Measurements from ENCODE around the gene FN3KRP.

The FN3KRP gene

GRCh38 chr17:82751571-82752370 is 35.3 kb downstream of the FN3KRP start, which contains the start of gene TBCD:
Gene TBCD (plus strand): TSS chr17:82752065. CDS start chr17:82752194, 129 bp downstream.
- in situ Hi-C loops (cut with MboI; ENCODE audit: low pct_unique_long_range_greater_than_20kb, low sequenced_read_pairs, unreplicated experiment) = no loop called here
- DNase-seq (ENCODE audit: low spot score) = peak; percentile 99

GRCh38 chr17:82752371-82753200 is 36.1 kb downstream of the FN3KRP start:
- DNase-seq (ENCODE audit: low spot score) = peak; percentile 60
- in situ Hi-C loops (cut with MboI; ENCODE audit: low pct_unique_long_range_greater_than_20kb, low sequenced_read_pairs, unreplicated experiment) = no loop called here
- no peak for TF ChIP-seq CTCF (IDR thresholded peaks at IDR 0.05; ENCODE audit: extremely low read depth, insufficient read depth, missing control alignments)

More at GRCh38 chr17:82751571-82752370, 35.3 kb downstream of the FN3KRP start, which contains the start of gene TBCD:
- TF ChIP-seq CTCF (IDR thresholded peaks at IDR 0.05; ENCODE audit: extremely low read depth, insufficient read depth, missing control alignments) = no peak

GRCh38 chr17:82753201-82753464 is 36.6 kb downstream of the FN3KRP start:
- DNase-seq (ENCODE audit: low spot score) = no peak
- in situ Hi-C loops (cut with MboI; ENCODE audit: low pct_unique_long_range_greater_than_20kb, low sequenced_read_pairs, unreplicated experiment) = no loop called here
- TF ChIP-seq CTCF (IDR thresholded peaks at IDR 0.05; ENCODE audit: extremely low read depth, insufficient read depth, missing control alignments) = no peak

- no peak for TF ChIP-seq CTCF (IDR thresholded peaks at IDR 0.05; ENCODE audit: extremely low read depth, insufficient read depth, missing control alignments)
- in situ Hi-C loops (cut with MboI; ENCODE audit: low pct_unique_long_range_greater_than_20kb, low sequenced_read_pairs, unreplicated experiment) = no loop called here
- no peak for DNase-seq (ENCODE audit: low spot score)
Observed at GRCh38 chr17:82754297-82755208, 38.0 kb downstream of the FN3KRP start.

- DNase-seq (ENCODE audit: low spot score) = no peak
- in situ Hi-C loops (cut with MboI; ENCODE audit: low pct_unique_long_range_greater_than_20kb, low sequenced_read_pairs, unreplicated experiment) = no loop called here
- no peak for TF ChIP-seq CTCF (IDR thresholded peaks at IDR 0.05; ENCODE audit: extremely low read depth, insufficient read depth, missing control alignments)
Observed at GRCh38 chr17:82756166-82756565, 39.7 kb downstream of the FN3KRP start.

GRCh38 chr17:82765371-82765770 is 48.9 kb downstream of the FN3KRP start:
- TF ChIP-seq CTCF (IDR thresholded peaks at IDR 0.05; ENCODE audit: extremely low read depth, insufficient read depth, missing control alignments) = no peak
- DNase-seq (ENCODE audit: low spot score) = no peak
- in situ Hi-C loops (cut with MboI; ENCODE audit: low pct_unique_long_range_greater_than_20kb, low sequenced_read_pairs, unreplicated experiment) = loop anchor here (10.0 kb wide), 1 partner anchor 111 kb away; no protein-coding TSS in a partner anchor
